HepG2 (cell line): ENCODE data around the gene NELL2. TPM values are rescaled to one million over a fixed set of nuclear protein-coding genes. Genes with fewer than 3 reads are reported as not detected.

Source experiments
- ATAC-seq: fragments of 200-7000 bp; cut with Tn5 transposase; 3 replicates; pipeline ENCODE4 v1.9.1; 2020; ENCODE audit warnings: mild to moderate bottlenecking, moderate library complexity
- BruUV-seq: library from RNA; stranded (reverse); fragments of 400-500 nt; replicated peaks from 2 replicates; lab custom pipeline; 2021; lab: Mats Ljungman, UMichigan
- CTCF ChIA-PET: fragments of 300-600 bp; formaldehyde crosslinking; extraction: SDS; loops from one replicate; lab custom pipeline; 2021; ENCODE audit warnings: low total read pairs, inconsistent platforms, low intra/inter-chr PET ratio; lab: Yijun Ruan, JAX
- POLR2A ChIA-PET: fragments of 350-600 bp; sonication (Branson Sonifier 250); formaldehyde crosslinking; loops from one replicate; lab custom pipeline; 2020; ENCODE audit warnings: antibody characterized with exemption, inconsistent platforms; lab: Yijun Ruan, JAX
- DNase-seq: peaks from one replicate; pipeline ENCODE4 v3.0.0-alpha.2; 2015; ENCODE audit warnings: low spot score
- FAIRE-seq: peaks from 3 replicates; lab custom pipeline; 2011; peaks lifted over from hg19 to GRCh38; lab: Jason Lieb, UNC
- H2AFZ ChIP-seq: one replicate; pipeline ENCODE4 v1.6.1; 2011; ENCODE audit warnings: low read length, inconsistent platforms
- H3K27ac ChIP-seq: fragments of 300-600 bp; 3 replicates; pipeline ENCODE4 v1.8.0; 2011; ENCODE audit warnings: mixed run types, mild to moderate bottlenecking, mixed read lengths, low read length, inconsistent platforms; ENCODE audit not compliant: insufficient read depth; ENCODE audit errors: extremely low read length
- H3K27me3 ChIP-seq, 2 experiments: fragments of 200-600 bp in 1 of 2; 2 replicates in 1 of 2; 3 replicates in 1 of 2; pipeline versions ENCODE4 v1.6.0 to v1.8.0; 2011; ENCODE audit warnings: low read length in 2 of 2, mild to moderate bottlenecking in 2 of 2, moderate library complexity in 2 of 2, inconsistent platforms in 1 of 2; ENCODE audit not compliant: insufficient read depth in 2 of 2, control insufficient read depth in 1 of 2
- H3K36me3 ChIP-seq, 2 experiments: fragments of 200-600 bp in 1 of 2; replicated peaks in 1 of 2; 2 replicates in 1 of 2; 3 replicates in 1 of 2; pipeline versions ENCODE4 v1.5.1 to v1.8.0; 2011; ENCODE audit warnings: low read length in 2 of 2, inconsistent platforms in 1 of 2; ENCODE audit not compliant: insufficient read depth in 2 of 2, control insufficient read depth in 1 of 2
- H3K4me1 ChIP-seq: 2 replicates; pipeline ENCODE4 v1.5.1; 2012; ENCODE audit warnings: low read length, inconsistent platforms; ENCODE audit not compliant: insufficient read depth
- H3K4me2 ChIP-seq: 2 replicates; pipeline ENCODE4 v1.6.0; 2011; ENCODE audit warnings: low read depth, low read length, inconsistent platforms
- H3K4me3 ChIP-seq, 3 experiments: fragments of 200-600 bp in 1 of 3; sonication (generic), shearing (Covaris generic) in 1 of 3; replicated peaks in 1 of 3; 2 replicates each; pipeline ENCODE4 v1.5.1; 2011 to 2016; ENCODE audit warnings: low read length in 3 of 3, inconsistent platforms in 2 of 3, low read depth in 2 of 3, mild to moderate bottlenecking in 2 of 3, control low read depth in 1 of 3, mixed read lengths in 1 of 3; ENCODE audit not compliant: insufficient read depth in 1 of 3
- H3K79me2 ChIP-seq: one replicate; pipeline ENCODE4 v1.6.1; 2011; ENCODE audit warnings: low read length, inconsistent platforms; ENCODE audit not compliant: insufficient read depth
- H3K9ac ChIP-seq: 2 replicates; pipeline ENCODE4 v1.6.0; 2011; ENCODE audit warnings: mild to moderate bottlenecking, low read depth, low read length, inconsistent platforms; ENCODE audit not compliant: insufficient read depth
- H3K9me3 ChIP-seq: 2 replicates; pipeline ENCODE4 v1.5.1; 2012; ENCODE audit warnings: mild to moderate bottlenecking, low read length
- H4K20me1 ChIP-seq: 2 replicates; pipeline ENCODE4 v1.6.0; 2011; ENCODE audit warnings: inconsistent platforms, mild to moderate bottlenecking, low read length, moderate library complexity; ENCODE audit not compliant: insufficient read depth
- CHD2 ChIP-seq: IDR thresholded peaks from 2 replicates; pipeline ENCODE4 v1.6.1; 2011; ENCODE audit warnings: low read depth, low read length, improper control_type of control experiment
- DR1 ChIP-seq: sonication (generic); formaldehyde crosslinking; IDR thresholded peaks from 2 replicates; pipeline ENCODE4 v1.8.0; 2021; ENCODE audit warnings: mild to moderate bottlenecking, missing genetic modification reagents, inconsistent platforms
- FOXJ3 ChIP-seq: sonication (generic); formaldehyde crosslinking; IDR thresholded peaks from 2 replicates; pipeline ENCODE4 v1.4.0; 2020; ENCODE audit warnings: missing genetic modification reagents, mild to moderate bottlenecking, borderline replicate concordance
- HDAC1 ChIP-seq: sonication (generic); formaldehyde crosslinking; IDR thresholded peaks from 2 replicates; pipeline ENCODE4 v1.5.1; 2020; ENCODE audit warnings: mild to moderate bottlenecking, missing genetic modification reagents
- HIVEP1 ChIP-seq: sonication (generic); formaldehyde crosslinking; IDR thresholded peaks from 2 replicates; pipeline ENCODE4 v1.4.0; 2020; ENCODE audit warnings: mild to moderate bottlenecking, missing genetic modification reagents
- KAT2B ChIP-seq: fragments of 150-350 bp; IDR thresholded peaks from 2 replicates; pipeline ENCODE4 v1.6.1; 2014; ENCODE audit warnings: low read depth, low read length, borderline replicate concordance
- MEF2D ChIP-seq: sonication (generic); formaldehyde crosslinking; IDR thresholded peaks from 2 replicates; pipeline ENCODE4 v1.5.1; 2020; ENCODE audit warnings: mild to moderate bottlenecking, missing genetic modification reagents
- MTA1 ChIP-seq: sonication (generic); formaldehyde crosslinking; IDR thresholded peaks from 2 replicates; pipeline ENCODE4 v1.4.0; 2020; ENCODE audit warnings: missing genetic modification reagents, mild to moderate bottlenecking, borderline replicate concordance
- SAP130 ChIP-seq: IDR thresholded peaks from 2 replicates; pipeline ENCODE4 v1.6.1; 2016; ENCODE audit warnings: low read depth
- TMF1 ChIP-seq: sonication (generic); formaldehyde crosslinking; IDR thresholded peaks from 2 replicates; pipeline ENCODE4 v1.8.1; 2022; ENCODE audit warnings: low read depth, missing genetic modification reagents
- ZFP82 ChIP-seq: sonication (generic); formaldehyde crosslinking; IDR thresholded peaks from 2 replicates; pipeline ENCODE4 v1.5.1; 2020; ENCODE audit warnings: mild to moderate bottlenecking, missing genetic modification reagents, borderline replicate concordance
- ZNF430 ChIP-seq: sonication (generic); formaldehyde crosslinking; IDR thresholded peaks from 2 replicates; pipeline ENCODE4 v1.9.0; 2021; ENCODE audit warnings: mild to moderate bottlenecking, missing genetic modification reagents
- ZNF570 ChIP-seq: sonication (generic); formaldehyde crosslinking; IDR thresholded peaks from 2 replicates; pipeline ENCODE4 v1.4.0; 2020; ENCODE audit warnings: mild to moderate bottlenecking, missing genetic modification reagents, borderline replicate concordance
- ZNF605 ChIP-seq: sonication (generic); formaldehyde crosslinking; IDR thresholded peaks from 2 replicates; pipeline ENCODE4 v1.8.0; 2022; ENCODE audit warnings: mild to moderate bottlenecking, missing genetic modification reagents
- WGBS: methylation state at CpG from one replicate; pipeline ENCODE4 v1.1.6; 2017; ENCODE audit warnings: low lambda C conversion rate; 5-methylcytosine and 5-hydroxymethylcytosine counted together
- in situ Hi-C: cut with HindIII; loops from 2 replicates; pipeline ENCODE4 v1.10.0; 2017; ENCODE audit warnings: low pct_unique_long_range_greater_than_20kb; ENCODE audit not compliant: extremely low pct_ligation_motif_present
- intact Hi-C: fragments of 100-400 bp; cut with micrococcal nuclease; formaldehyde crosslinking; loops from one replicate; pipeline ENCODE4 v1.10.0; 2022; ENCODE audit not compliant: unreplicated experiment
- polyA plus RNA-seq, 8 experiments: library from polyadenylated mRNA; depleted of rRNA in 3 of 8; stranded (reverse) in 7 of 8; unstranded in 1 of 8; fragments of >200 nt; fragmentation: Illumina TruSeq in 4 of 8; extraction: Trizol in 4 of 8; gene quantifications; 2 replicates each; pipeline versions ENCODE4 v1.2.1 to v1.2.3, GENCODE V29; 2011 to 2016; ENCODE audit warnings: low read depth in 4 of 8, missing spikeins in 1 of 8, mixed read lengths in 1 of 8; ENCODE audit not compliant: insufficient read depth in 1 of 8
- total RNA-seq, 5 experiments: library from RNA; depleted of rRNA; stranded (reverse); fragments of >200 nt; fragmentation: Illumina TruSeq; extraction: Trizol; gene quantifications; 2 replicates each; pipeline ENCODE4 v1.2.3, GENCODE V29; 2016; ENCODE audit warnings: low read depth in 1 of 5
- TF ChIP-seq, protein P1 (sequence below): sonication (generic); formaldehyde crosslinking; IDR thresholded peaks from 2 replicates; pipeline ENCODE4 v1.8.0; 2022; ENCODE audit warnings: missing genetic modification reagents, mild to moderate bottlenecking, borderline replicate concordance
- TF ChIP-seq, protein P2 (sequence below): sonication (generic); formaldehyde crosslinking; IDR thresholded peaks from 2 replicates; pipeline ENCODE4 v1.4.0; 2020; ENCODE audit warnings: missing genetic modification reagents
- TF ChIP-seq, protein P3 (sequence below): sonication (generic); formaldehyde crosslinking; conservative IDR thresholded peaks from 2 replicates; pipeline ENCODE4 v1.4.0; 2020; ENCODE audit warnings: missing genetic modification reagents

Gene NELL2
- total and polyA plus RNA-seq, 2 of the 13 experiments (the other 11 are each of a cell fraction or from before 2014, with no cell fraction given), result 0.11 TPM; not detected in 1

DNA sequence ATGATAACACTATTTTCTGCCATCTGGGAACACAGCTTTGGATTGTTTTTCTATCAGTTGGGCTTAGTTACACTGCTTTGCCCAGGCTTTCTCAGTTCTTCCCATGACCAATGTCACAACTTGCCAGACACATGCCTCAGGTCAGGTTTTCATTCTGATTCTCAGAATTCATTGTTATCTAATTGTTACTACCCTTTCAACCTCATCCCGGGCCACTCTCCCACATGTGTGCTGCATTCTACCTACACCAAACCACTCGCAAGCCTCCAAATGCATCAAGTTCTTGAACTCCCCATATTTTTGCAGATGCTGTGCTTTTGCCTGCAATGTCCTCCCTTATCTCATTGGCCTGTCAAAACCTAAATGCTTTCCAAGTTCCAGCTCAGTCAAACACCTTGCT lies 36.3 kb downstream of the NELL2 start:
- H3K4me2 ChIP-seq, result no peak overlapping the region
- no peaks in the 10 kb centered on the region for H3K4me1 ChIP-seq
- CTCF ChIA-PET, result no interaction called here
- no peak overlapping the region for H3K4me3 ChIP-seq
- H3K27ac ChIP-seq, result no peak overlapping the region
- no peaks in the 10 kb centered on the region for H3K79me2 ChIP-seq
- H4K20me1 ChIP-seq, result no peaks in the 10 kb centered on the region
- H3K9me3 ChIP-seq, result no peaks in the 10 kb centered on the region
- intact Hi-C loops, result no loop called here
- no TSS peak for BruUV-seq
- H2AFZ ChIP-seq, result no peak overlapping the region
- ATAC-seq (no peak), FAIRE-seq (no peak), DNase-seq (no peak)
- no peaks in the 10 kb centered on the region for H3K27me3 ChIP-seq
- 20% methylated on average over 2 of the region's 2 CpGs for WGBS
- no peaks in the 10 kb centered on the region for H3K36me3 ChIP-seq
- POLR2A ChIA-PET, result no interaction called here
- in situ Hi-C loops, result no loop called here
- no peak overlapping the region for H3K9ac ChIP-seq
- no peak for TF ChIP-seq KAT2B
- no peak for TF ChIP-seq MEF2D
- TF ChIP-seq, protein P1, sequence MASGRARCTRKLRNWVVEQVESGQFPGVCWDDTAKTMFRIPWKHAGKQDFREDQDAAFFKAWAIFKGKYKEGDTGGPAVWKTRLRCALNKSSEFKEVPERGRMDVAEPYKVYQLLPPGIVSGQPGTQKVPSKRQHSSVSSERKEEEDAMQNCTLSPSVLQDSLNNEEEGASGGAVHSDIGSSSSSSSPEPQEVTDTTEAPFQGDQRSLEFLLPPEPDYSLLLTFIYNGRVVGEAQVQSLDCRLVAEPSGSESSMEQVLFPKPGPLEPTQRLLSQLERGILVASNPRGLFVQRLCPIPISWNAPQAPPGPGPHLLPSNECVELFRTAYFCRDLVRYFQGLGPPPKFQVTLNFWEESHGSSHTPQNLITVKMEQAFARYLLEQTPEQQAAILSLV (CRISPR knock-in tag), result no peak
- TF ChIP-seq DR1 (CRISPR knock-in tag), result no peak
- TF ChIP-seq ZNF605 (CRISPR knock-in tag), result no peak
- no peak for TF ChIP-seq HDAC1
- TF ChIP-seq, protein P2, sequence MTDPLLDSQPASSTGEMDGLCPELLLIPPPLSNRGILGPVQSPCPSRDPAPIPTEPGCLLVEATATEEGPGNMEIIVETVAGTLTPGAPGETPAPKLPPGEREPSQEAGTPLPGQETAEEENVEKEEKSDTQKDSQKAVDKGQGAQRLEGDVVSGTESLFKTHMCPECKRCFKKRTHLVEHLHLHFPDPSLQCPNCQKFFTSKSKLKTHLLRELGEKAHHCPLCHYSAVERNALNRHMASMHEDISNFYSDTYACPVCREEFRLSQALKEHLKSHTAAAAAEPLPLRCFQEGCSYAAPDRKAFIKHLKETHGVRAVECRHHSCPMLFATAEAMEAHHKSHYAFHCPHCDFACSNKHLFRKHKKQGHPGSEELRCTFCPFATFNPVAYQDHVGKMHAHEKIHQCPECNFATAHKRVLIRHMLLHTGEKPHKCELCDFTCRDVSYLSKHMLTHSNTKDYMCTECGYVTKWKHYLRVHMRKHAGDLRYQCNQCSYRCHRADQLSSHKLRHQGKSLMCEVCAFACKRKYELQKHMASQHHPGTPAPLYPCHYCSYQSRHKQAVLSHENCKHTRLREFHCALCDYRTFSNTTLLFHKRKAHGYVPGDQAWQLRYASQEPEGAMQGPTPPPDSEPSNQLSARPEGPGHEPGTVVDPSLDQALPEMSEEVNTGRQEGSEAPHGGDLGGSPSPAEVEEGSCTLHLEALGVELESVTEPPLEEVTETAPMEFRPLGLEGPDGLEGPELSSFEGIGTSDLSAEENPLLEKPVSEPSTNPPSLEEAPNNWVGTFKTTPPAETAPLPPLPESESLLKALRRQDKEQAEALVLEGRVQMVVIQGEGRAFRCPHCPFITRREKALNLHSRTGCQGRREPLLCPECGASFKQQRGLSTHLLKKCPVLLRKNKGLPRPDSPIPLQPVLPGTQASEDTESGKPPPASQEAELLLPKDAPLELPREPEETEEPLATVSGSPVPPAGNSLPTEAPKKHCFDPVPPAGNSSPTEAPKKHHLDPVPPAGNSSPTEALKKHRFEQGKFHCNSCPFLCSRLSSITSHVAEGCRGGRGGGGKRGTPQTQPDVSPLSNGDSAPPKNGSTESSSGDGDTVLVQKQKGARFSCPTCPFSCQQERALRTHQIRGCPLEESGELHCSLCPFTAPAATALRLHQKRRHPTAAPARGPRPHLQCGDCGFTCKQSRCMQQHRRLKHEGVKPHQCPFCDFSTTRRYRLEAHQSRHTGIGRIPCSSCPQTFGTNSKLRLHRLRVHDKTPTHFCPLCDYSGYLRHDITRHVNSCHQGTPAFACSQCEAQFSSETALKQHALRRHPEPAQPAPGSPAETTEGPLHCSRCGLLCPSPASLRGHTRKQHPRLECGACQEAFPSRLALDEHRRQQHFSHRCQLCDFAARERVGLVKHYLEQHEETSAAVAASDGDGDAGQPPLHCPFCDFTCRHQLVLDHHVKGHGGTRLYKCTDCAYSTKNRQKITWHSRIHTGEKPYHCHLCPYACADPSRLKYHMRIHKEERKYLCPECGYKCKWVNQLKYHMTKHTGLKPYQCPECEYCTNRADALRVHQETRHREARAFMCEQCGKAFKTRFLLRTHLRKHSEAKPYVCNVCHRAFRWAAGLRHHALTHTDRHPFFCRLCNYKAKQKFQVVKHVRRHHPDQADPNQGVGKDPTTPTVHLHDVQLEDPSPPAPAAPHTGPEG (CRISPR knock-in tag), result no peak
- no peak for TF ChIP-seq FOXJ3
- TF ChIP-seq, protein P3, sequence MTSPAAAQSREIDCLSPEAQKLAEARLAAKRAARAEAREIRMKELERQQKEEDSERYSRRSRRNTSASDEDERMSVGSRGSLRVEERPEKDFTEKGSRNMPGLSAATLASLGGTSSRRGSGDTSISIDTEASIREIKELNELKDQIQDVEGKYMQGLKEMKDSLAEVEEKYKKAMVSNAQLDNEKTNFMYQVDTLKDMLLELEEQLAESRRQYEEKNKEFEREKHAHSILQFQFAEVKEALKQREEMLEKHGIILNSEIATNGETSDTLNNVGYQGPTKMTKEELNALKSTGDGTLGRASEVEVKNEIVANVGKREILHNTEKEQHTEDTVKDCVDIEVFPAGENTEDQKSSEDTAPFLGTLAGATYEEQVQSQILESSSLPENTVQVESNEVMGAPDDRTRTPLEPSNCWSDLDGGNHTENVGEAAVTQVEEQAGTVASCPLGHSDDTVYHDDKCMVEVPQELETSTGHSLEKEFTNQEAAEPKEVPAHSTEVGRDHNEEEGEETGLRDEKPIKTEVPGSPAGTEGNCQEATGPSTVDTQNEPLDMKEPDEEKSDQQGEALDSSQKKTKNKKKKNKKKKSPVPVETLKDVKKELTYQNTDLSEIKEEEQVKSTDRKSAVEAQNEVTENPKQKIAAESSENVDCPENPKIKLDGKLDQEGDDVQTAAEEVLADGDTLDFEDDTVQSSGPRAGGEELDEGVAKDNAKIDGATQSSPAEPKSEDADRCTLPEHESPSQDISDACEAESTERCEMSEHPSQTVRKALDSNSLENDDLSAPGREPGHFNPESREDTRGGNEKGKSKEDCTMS (CRISPR knock-in tag), result no peak
- no peak for TF ChIP-seq SAP130 (CRISPR knock-in tag)
- no peak for TF ChIP-seq ZNF430
- no peak for TF ChIP-seq MTA1 (CRISPR knock-in tag)
- TF ChIP-seq HIVEP1 (CRISPR knock-in tag), result no peak
- TF ChIP-seq TMF1 (CRISPR knock-in tag), result no peak
- no peak for TF ChIP-seq ZFP82 (CRISPR knock-in tag)
- no peak for TF ChIP-seq CHD2
- TF ChIP-seq ZNF570, result no peak
